A673 (cell line): ENCODE data around the gene ANKRD16.

Experiments
- CTCF ChIP-seq: fragments of 300-800, 200-600 bp; sonication (generic); conservative IDR thresholded peaks from 2 replicates; pipeline ENCODE4 v1.5.1; 2017; ENCODE audit warnings: low read depth, mild to moderate bottlenecking, antibody characterized with exemption, low read length, moderate library complexity, mixed read lengths
- EZH2 ChIP-seq: fragments of 200-600 bp; sonication (generic); IDR thresholded peaks from 2 replicates; pipeline ENCODE4 v1.6.1; 2017; ENCODE audit warnings: borderline replicate concordance, low read depth, mild to moderate bottlenecking, mixed read lengths, antibody characterized with exemption, low read length; ENCODE audit not compliant: poor library complexity, severe bottlenecking

GRCh38 chr10:5812283-5813090 lies 77.2 kb downstream of the ANKRD16 start:
- TF ChIP-seq CTCF = no peak
- no peak for TF ChIP-seq EZH2
